ENCODE data around the gene CACNA2D2.

The CACNA2D2 gene

GRCh38 chr3:50341537-50341936, 161.9 kb downstream of the CACNA2D2 start:
- no peak for DNase-seq (ENCODE audit: low read depth, low spot score)
- CTCF ChIA-PET, result interaction anchor here (1.1 to 16.7 kb wide), 3 partner anchors 9 to 204 kb away, joined by 7 to 473 read pairs (median 16); partner anchors contain the start of genes CYB561D2 and NPRL2
- peak overlapping the region; percentile 63 for H3K4me3 ChIP-seq (ENCODE audit: low read depth, low read length)
- TF ChIP-seq CTCF (IDR thresholded peaks at IDR 0.05; ENCODE audit: insufficient read depth, low read length, missing control alignments), result no peak
- POLR2A ChIA-PET, result interaction anchor here (1.2 kb wide), 1 partner anchor 100 kb away, joined by 3 read pairs; no protein-coding TSS in a partner anchor

DNA sequence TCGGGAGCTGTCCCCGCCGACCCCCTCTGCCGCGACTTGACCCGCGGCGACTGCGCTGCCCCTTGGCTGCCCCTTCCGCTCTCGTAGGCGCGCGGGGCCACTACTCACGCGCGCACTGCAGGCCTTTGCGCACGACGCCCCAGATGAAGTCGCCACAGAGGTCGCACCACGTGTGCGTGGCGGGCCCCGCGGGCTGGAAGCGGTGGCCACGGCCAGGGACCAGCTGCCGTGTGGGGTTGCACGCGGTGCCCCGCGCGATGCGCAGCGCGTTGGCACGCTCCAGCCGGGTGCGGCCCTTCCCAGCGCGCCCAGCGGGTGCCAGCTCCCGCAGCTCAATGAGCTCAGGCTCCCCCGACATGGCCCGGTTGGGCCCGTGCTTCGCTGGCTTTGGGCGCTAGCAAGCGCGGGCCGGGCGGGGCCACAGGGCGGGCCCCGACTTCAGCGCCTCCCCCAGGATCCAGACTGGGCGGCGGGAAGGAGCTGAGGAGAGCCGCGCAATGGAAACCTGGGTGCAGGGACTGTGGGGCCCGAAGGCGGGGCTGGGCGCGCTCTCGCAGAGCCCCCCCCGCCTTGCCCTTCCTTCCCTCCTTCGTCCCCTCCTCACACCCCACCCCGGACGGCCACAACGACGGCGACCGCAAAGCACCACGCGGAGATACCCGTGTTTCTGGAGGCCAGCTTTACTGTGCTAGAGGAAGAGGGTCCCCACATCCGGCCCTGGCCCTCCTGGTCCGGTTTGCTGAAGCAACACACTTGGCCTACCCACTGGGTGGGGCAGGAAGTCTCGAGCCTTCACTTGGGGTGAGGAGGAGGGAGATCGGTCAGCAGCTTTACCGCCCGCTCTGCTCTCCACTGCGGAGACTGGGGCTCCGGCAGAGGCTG, 162.7 kb downstream of the CACNA2D2 start, which contains the start of gene RASSF1:
TSS of gene RASSF1 (minus strand) at position 389 of the 882 bp plus-strand sequence. CDS start at position 358, 31 bp downstream.
- no peak for DNase-seq (ENCODE audit: low read depth, low spot score)
- ChIA-PET POLR2A (interaction anchor here (1.1 to 1.2 kb wide), 3 partner anchors 10 to 99 kb away, joined by 3 read pairs; partner anchors contain the start of genes CYB561D2 and NPRL2), CTCF (interaction anchor here (0.8 to 4.9 kb wide), 7 partner anchors 8 to 209 kb away, joined by 3 to 46 read pairs (median 6); partner anchors contain the start of genes CYB561D2, NPRL2 and TMEM115)
- H3K4me3 ChIP-seq (ENCODE audit: low read depth, low read length), result peak within 1 kb of the TSS; percentile 63
- no peak for TF ChIP-seq CTCF (IDR thresholded peaks at IDR 0.05; ENCODE audit: insufficient read depth, low read length, missing control alignments)

- CTCF ChIA-PET, result interaction anchor here (0.8 to 4.9 kb wide), 6 partner anchors 9 to 210 kb away, joined by 3 to 46 read pairs (median 6); partner anchors contain the start of genes CYB561D2, NPRL2 and TMEM115
- POLR2A ChIA-PET, result interaction anchor here (1.1 kb wide), 2 partner anchors 10 to 17 kb away, joined by 3 read pairs; partner anchors contain the start of genes CYB561D2 and NPRL2
- peak overlapping the region; percentile 63 for H3K4me3 ChIP-seq (ENCODE audit: low read depth, low read length)
- DNase-seq (ENCODE audit: low read depth, low spot score), result no peak
- no peak for TF ChIP-seq CTCF (IDR thresholded peaks at IDR 0.05; ENCODE audit: insufficient read depth, low read length, missing control alignments)
Observed at GRCh38 chr3:50340147-50340447, 163.3 kb downstream of the CACNA2D2 start.

GRCh38 chr3:50339485-50340146, 163.8 kb downstream of the CACNA2D2 start:
- DNase-seq (ENCODE audit: low read depth, low spot score), result no peak
- ChIA-PET POLR2A (no interaction called here), CTCF (interaction anchor here (1.5 to 4.9 kb wide), 4 partner anchors 9 to 210 kb away, joined by 5 to 46 read pairs (median 8); partner anchors contain the start of genes CYB561D2 and NPRL2)
- TF ChIP-seq CTCF (IDR thresholded peaks at IDR 0.05; ENCODE audit: insufficient read depth, low read length, missing control alignments), result no peak
- H3K4me3 ChIP-seq (ENCODE audit: low read depth, low read length), result peak overlapping the region; percentile 63

- peak overlapping the region; percentile 8 for H3K4me3 ChIP-seq (ENCODE audit: low read depth, low read length)
- TF ChIP-seq CTCF (IDR thresholded peaks at IDR 0.05; ENCODE audit: insufficient read depth, low read length, missing control alignments), result no peak
- ChIA-PET CTCF (interaction anchor here (3.0 to 4.9 kb wide), 2 partner anchors 10 to 15 kb away, joined by 11 to 46 read pairs; partner anchors contain the start of genes CYB561D2 and NPRL2), POLR2A (interaction anchor here (1.9 kb wide), 1 partner anchor 12 kb away, joined by 10 read pairs; the partner anchor contains the start of genes CYB561D2 and NPRL2)
- no peak for DNase-seq (ENCODE audit: low read depth, low spot score)
Observed at GRCh38 chr3:50338965-50339364, 164.5 kb downstream of the CACNA2D2 start.
